ENCODE data around the gene IKBKE.

DNA sequence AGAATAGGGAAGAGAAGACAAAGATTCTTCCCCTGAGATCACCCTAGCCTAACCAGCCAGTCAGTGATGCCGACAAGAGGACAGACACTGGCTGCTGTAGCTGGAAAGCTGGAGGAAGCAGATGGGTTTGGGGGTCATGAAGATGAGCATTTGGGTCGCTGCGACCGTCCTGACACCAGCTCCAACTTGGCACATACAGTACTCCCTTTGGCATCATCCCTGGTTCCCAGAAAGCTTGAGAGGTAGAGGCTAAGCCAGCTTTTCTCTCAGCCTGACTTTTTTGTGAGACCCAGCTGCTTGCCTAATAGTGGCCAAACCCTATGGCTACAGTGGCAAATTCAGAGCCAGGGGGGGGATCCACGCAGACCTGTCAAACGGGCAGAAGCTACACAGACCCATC, 43.0 kb upstream of the IKBKE start:
- no peak for TF ChIP-seq EZH2 (IDR thresholded peaks at IDR 0.05; ENCODE audit: insufficient read depth, poor library complexity, severe bottlenecking)
- TF ChIP-seq EZH2phosphoT487 (IDR thresholded peaks at IDR 0.05; ENCODE audit: insufficient read depth, low read depth) = no peak
